HEK293 (cell line): ENCODE results near the gene AKT1.

Experiments used
- CTCF ChIA-PET: fragments of 350-600 bp; formaldehyde crosslinking; extraction: SDS; loops from one replicate; lab custom pipeline; 2021; ENCODE audit warnings: antibody characterized with exemption; lab: Yijun Ruan, JAX
- POLR2A ChIA-PET: fragments of 300-600 bp; formaldehyde crosslinking; extraction: SDS; loops from one replicate; lab custom pipeline; 2020; ENCODE audit warnings: antibody characterized with exemption, inconsistent platforms; lab: Yijun Ruan, JAX
- H3K27ac ChIP-seq: fragments of 200-500 bp; sonication (Bioruptor generic); 2 replicates; pipeline ENCODE4 v1.5.1; 2014; ENCODE audit warnings: low read depth, low read length, control low read depth, inconsistent platforms; ENCODE audit errors: extremely low read depth
- H3K36me3 ChIP-seq, 2 experiments: fragments of 200-500 bp in 1 of 2; sonication (Bioruptor generic) in 1 of 2; 1 replicate in 1 of 2; 2 replicates in 1 of 2; pipeline ENCODE4 v1.5.1; 2014 to 2017; ENCODE audit warnings: inconsistent platforms in 2 of 2, low read length in 2 of 2; ENCODE audit not compliant: control insufficient read depth in 2 of 2, insufficient read depth in 1 of 2
- H3K4me1 ChIP-seq: fragments of 200-500 bp; sonication (Bioruptor generic); 2 replicates; pipeline ENCODE4 v1.5.1; 2014; ENCODE audit warnings: mild to moderate bottlenecking, low read length, inconsistent platforms; ENCODE audit not compliant: control insufficient read depth, insufficient read depth
- H3K4me3 ChIP-seq: 2 replicates; pipeline ENCODE4 v1.5.1; 2011; ENCODE audit warnings: low read depth, mild to moderate bottlenecking, control low read depth, low read length, moderate library complexity
- H3K9me3 ChIP-seq: fragments of 200-500 bp; sonication (Bioruptor generic); 2 replicates; pipeline ENCODE4 v1.5.1; 2014; ENCODE audit warnings: low read depth, low read length, inconsistent platforms; ENCODE audit not compliant: control insufficient read depth, insufficient read depth
- CTCF ChIP-seq: fragments of 450-650 bp; formaldehyde crosslinking; IDR thresholded peaks from 2 replicates; pipeline ENCODE4 v1.5.1; 2016; ENCODE audit warnings: missing biosample characterization, missing genetic modification characterization
- EGR2 ChIP-seq: fragments of 450-650 bp; formaldehyde crosslinking; IDR thresholded peaks from 2 replicates; pipeline ENCODE4 v1.5.1; 2016; ENCODE audit warnings: low read depth, missing biosample characterization, missing genetic modification characterization
- GLI4 ChIP-seq: fragments of 450-650 bp; formaldehyde crosslinking; IDR thresholded peaks from 2 replicates; pipeline ENCODE4 v1.5.1; 2016; ENCODE audit warnings: missing biosample characterization, missing genetic modification characterization
- GLIS1 ChIP-seq: fragments of 450-650 bp; formaldehyde crosslinking; IDR thresholded peaks from 2 replicates; pipeline ENCODE4 v1.5.1; 2016; ENCODE audit warnings: missing biosample characterization, missing genetic modification characterization
- KLF16 ChIP-seq: fragments of 450-650 bp; formaldehyde crosslinking; IDR thresholded peaks from 2 replicates; pipeline ENCODE4 v1.5.1; 2017; ENCODE audit warnings: missing biosample characterization, missing genetic modification characterization
- RBAK ChIP-seq: fragments of 450-650 bp; formaldehyde crosslinking; IDR thresholded peaks from 2 replicates; pipeline ENCODE4 v1.5.1; 2016; ENCODE audit warnings: missing biosample characterization, missing genetic modification characterization
- SCRT2 ChIP-seq: fragments of 450-650 bp; formaldehyde crosslinking; IDR thresholded peaks from 2 replicates; pipeline ENCODE4 v1.5.1; 2016; ENCODE audit warnings: missing biosample characterization, missing genetic modification characterization
- SETDB1 ChIP-seq: IDR thresholded peaks from one replicate; pipeline ENCODE4 v1.6.1; 2017; ENCODE audit warnings: mild to moderate bottlenecking, low read length, moderate library complexity, mixed read lengths; ENCODE audit not compliant: insufficient read length
- ZBTB17 ChIP-seq: fragments of 450-650 bp; formaldehyde crosslinking; IDR thresholded peaks from 2 replicates; pipeline ENCODE4 v1.5.1; 2016; ENCODE audit warnings: missing biosample characterization, missing genetic modification characterization
- ZBTB8A ChIP-seq: fragments of 450-650 bp; formaldehyde crosslinking; IDR thresholded peaks from 2 replicates; pipeline ENCODE4 v1.5.1; 2016; ENCODE audit warnings: missing biosample characterization, missing genetic modification characterization
- ZEB2 ChIP-seq: fragments of 450-650 bp; formaldehyde crosslinking; IDR thresholded peaks from 2 replicates; pipeline ENCODE4 v1.5.1; 2016; ENCODE audit warnings: missing biosample characterization, missing genetic modification characterization
- ZFHX2 ChIP-seq: fragments of 450-650 bp; formaldehyde crosslinking; conservative IDR thresholded peaks from 2 replicates; pipeline ENCODE4 v1.5.1; 2016; ENCODE audit warnings: missing biosample characterization, missing genetic modification characterization
- ZFP41 ChIP-seq: fragments of 450-650 bp; formaldehyde crosslinking; IDR thresholded peaks from 2 replicates; pipeline ENCODE4 v1.5.1; 2016; ENCODE audit warnings: missing biosample characterization, missing genetic modification characterization, borderline replicate concordance
- ZFP69B ChIP-seq: fragments of 450-650 bp; formaldehyde crosslinking; IDR thresholded peaks from 2 replicates; pipeline ENCODE4 v1.5.1; 2016; ENCODE audit warnings: missing biosample characterization, missing genetic modification characterization
- ZIC2 ChIP-seq: fragments of 450-650 bp; formaldehyde crosslinking; IDR thresholded peaks from 2 replicates; pipeline ENCODE4 v1.5.1; 2016; ENCODE audit warnings: missing biosample characterization, missing genetic modification characterization
- ZNF184 ChIP-seq: fragments of 450-650 bp; IDR thresholded peaks from 2 replicates; pipeline ENCODE4 v1.5.1; 2018; ENCODE audit warnings: missing biosample characterization, mild to moderate bottlenecking, missing genetic modification characterization
- ZNF302 ChIP-seq: fragments of 450-650 bp; formaldehyde crosslinking; IDR thresholded peaks from 2 replicates; pipeline ENCODE4 v1.5.1; 2016; ENCODE audit warnings: missing biosample characterization, missing genetic modification characterization, low read depth
- ZNF37A ChIP-seq: fragments of 450-650 bp; IDR thresholded peaks from 2 replicates; pipeline ENCODE4 v1.5.1; 2018; ENCODE audit warnings: missing biosample characterization, missing genetic modification characterization
- ZNF529 ChIP-seq: fragments of 450-650 bp; formaldehyde crosslinking; IDR thresholded peaks from 2 replicates; pipeline ENCODE4 v1.5.1; 2017; ENCODE audit warnings: missing genetic modification characterization, missing biosample characterization; ENCODE audit not compliant: insufficient replicate concordance
- ZNF623 ChIP-seq: fragments of 450-650 bp; formaldehyde crosslinking; IDR thresholded peaks from 2 replicates; pipeline ENCODE4 v1.5.1; 2016; ENCODE audit warnings: missing biosample characterization, missing genetic modification characterization
- ZNF639 ChIP-seq: fragments of 450-650 bp; formaldehyde crosslinking; IDR thresholded peaks from 2 replicates; pipeline ENCODE4 v1.5.1; 2016; ENCODE audit warnings: missing biosample characterization, missing genetic modification characterization
- ZNF664 ChIP-seq: fragments of 450-650 bp; formaldehyde crosslinking; IDR thresholded peaks from 2 replicates; pipeline ENCODE4 v1.5.1; 2016; ENCODE audit warnings: missing biosample characterization, missing genetic modification characterization
- ZNF692 ChIP-seq: fragments of 450-650 bp; formaldehyde crosslinking; IDR thresholded peaks from 2 replicates; pipeline ENCODE4 v1.5.1; 2016; ENCODE audit warnings: missing biosample characterization, missing genetic modification characterization
- ZNF777 ChIP-seq: fragments of 450-650 bp; formaldehyde crosslinking; IDR thresholded peaks from 2 replicates; pipeline ENCODE4 v1.5.1; 2017; ENCODE audit warnings: missing biosample characterization, missing genetic modification characterization, borderline replicate concordance
- ZNF791 ChIP-seq: fragments of 450-650 bp; formaldehyde crosslinking; IDR thresholded peaks from 2 replicates; pipeline ENCODE4 v1.5.1; 2016; ENCODE audit warnings: missing biosample characterization, missing genetic modification characterization
- ZSCAN30 ChIP-seq: fragments of 450-650 bp; IDR thresholded peaks from 2 replicates; pipeline ENCODE4 v1.5.1; 2018; ENCODE audit warnings: missing biosample characterization, mild to moderate bottlenecking, missing genetic modification characterization, moderate library complexity

AKT1 gene

GRCh38 chr14:104746934-104747481, 48.5 kb downstream of the AKT1 start:
- Histone ChIP-seq H3K27ac (no peak overlapping the region), H3K4me3 (no peak overlapping the region), H3K9me3 (no peaks in the 10 kb centered on the region), H3K4me1 (no peaks in the 10 kb centered on the region)
- POLR2A ChIA-PET = no interaction called here
- CTCF ChIA-PET = interaction anchor here (0.7 kb wide), 1 partner anchor 11 kb away, joined by 3 read pairs; no protein-coding TSS in a partner anchor
- peak; percentile 82; the same call in 1 of the 2 replicates for TF ChIP-seq ZSCAN30 (tag by site-specific recombination)
- TF ChIP-seq ZIC2 (tag by site-specific recombination) = no peak
- peak; percentile 34; the same call in 1 of the 2 replicates for TF ChIP-seq SCRT2
- TF ChIP-seq ZNF529 (tag by site-specific recombination) = no peak
- TF ChIP-seq, all 188 proteins: peak for 2
- no peaks in the 10 kb centered on the region for H3K36me3 ChIP-seq

GRCh38 chr14:104746071-104746545, 49.4 kb downstream of the AKT1 start:
- Histone ChIP-seq H3K36me3 (no peaks in the 10 kb centered on the region), H3K9me3 (no peaks in the 10 kb centered on the region), H3K27ac (no peak overlapping the region), H3K4me1 (no peaks in the 10 kb centered on the region), H3K4me3 (no peak overlapping the region)
- ChIA-PET POLR2A (no interaction called here), CTCF (no interaction called here)
- no peak for TF ChIP-seq ZNF184 (tag by site-specific recombination)
- peak; percentile 54; the same call in 1 of the 2 replicates for TF ChIP-seq ZNF692 (tag by site-specific recombination)
- no peak for TF ChIP-seq ZNF623 (tag by site-specific recombination)
- no peak for TF ChIP-seq ZNF791 (tag by site-specific recombination)
- TF ChIP-seq GLI4 (tag by site-specific recombination) = no peak
- TF ChIP-seq EGR2 (tag by site-specific recombination) = peak; percentile 96
- no peak for TF ChIP-seq ZEB2 (tag by site-specific recombination)
- TF ChIP-seq ZNF664 (tag by site-specific recombination) = no peak
- TF ChIP-seq ZBTB17 (tag by site-specific recombination) = no peak
- no peak for TF ChIP-seq RBAK (tag by site-specific recombination)
- TF ChIP-seq GLIS1 (tag by site-specific recombination) = no peak
- no peak for TF ChIP-seq ZBTB8A (tag by site-specific recombination)
- no peak for TF ChIP-seq ZFP41 (tag by site-specific recombination)
- peak; percentile 97 for TF ChIP-seq ZFHX2 (tag by site-specific recombination)

- H3K27ac ChIP-seq = no peak overlapping the region
- ChIA-PET POLR2A (no interaction called here), CTCF (no interaction called here)
- TF ChIP-seq KLF16 (tag by site-specific recombination) (no peak), ZNF37A (tag by site-specific recombination) (no peak), ZFP69B (tag by site-specific recombination) (no peak), ZNF639 (tag by site-specific recombination) (no peak), SETDB1 (no peak), ZNF777 (no peak), CTCF (no peak), ZNF302 (tag by site-specific recombination) (no peak)
- no peaks in the 10 kb centered on the region for H3K4me1 ChIP-seq
- H3K36me3 ChIP-seq = no peaks in the 10 kb centered on the region
- no peaks in the 10 kb centered on the region for H3K9me3 ChIP-seq
- H3K4me3 ChIP-seq = no peak overlapping the region
Measured at GRCh38 chr14:104745431-104745830, 50.1 kb downstream of the AKT1 start.
